Measurements from ENCODE around the gene TMEM181.
"Not testable (repeated sequence)": the region's sequence is repeated elsewhere in the genome, so short reads cannot be mapped to it uniquely, and the experiment has no call there.

The TMEM181 gene

DNA sequence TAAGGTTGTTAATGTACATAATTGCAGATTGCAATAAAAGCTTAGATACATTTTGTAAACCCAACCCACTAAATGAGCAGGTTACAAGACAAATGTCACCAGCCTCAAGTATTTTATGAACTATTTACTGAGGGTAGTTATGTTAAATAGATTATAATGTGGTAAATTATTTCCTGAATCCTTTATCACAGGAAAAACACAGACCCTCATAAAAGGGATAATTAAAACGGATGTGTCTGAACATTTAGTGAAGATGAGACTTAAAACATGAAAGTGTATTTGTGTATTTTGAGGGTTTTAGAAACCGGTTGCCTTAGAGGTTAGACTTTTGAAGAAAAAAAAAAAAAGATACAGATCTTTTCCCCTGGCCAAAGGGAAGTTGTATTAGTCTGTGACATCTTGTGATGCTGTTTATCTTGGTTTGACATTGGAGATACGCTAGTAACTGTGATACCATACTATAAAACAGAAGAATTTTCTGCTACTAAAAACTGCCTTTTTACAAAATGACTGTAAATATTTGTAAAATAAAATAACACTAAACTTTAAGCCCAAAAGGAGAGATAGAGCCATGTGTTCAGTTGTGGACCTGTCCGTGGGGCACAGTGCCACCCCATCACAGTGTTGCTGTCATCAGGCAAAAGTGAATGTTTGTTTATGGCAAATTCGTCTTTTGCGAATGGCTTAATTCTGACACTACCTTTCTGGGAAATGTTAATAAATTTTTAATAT, 75.0 kb downstream of the TMEM181 start:
- H3K4me3 ChIP-seq (ENCODE audit: low read depth, low read length): no peak overlapping the region

DNA sequence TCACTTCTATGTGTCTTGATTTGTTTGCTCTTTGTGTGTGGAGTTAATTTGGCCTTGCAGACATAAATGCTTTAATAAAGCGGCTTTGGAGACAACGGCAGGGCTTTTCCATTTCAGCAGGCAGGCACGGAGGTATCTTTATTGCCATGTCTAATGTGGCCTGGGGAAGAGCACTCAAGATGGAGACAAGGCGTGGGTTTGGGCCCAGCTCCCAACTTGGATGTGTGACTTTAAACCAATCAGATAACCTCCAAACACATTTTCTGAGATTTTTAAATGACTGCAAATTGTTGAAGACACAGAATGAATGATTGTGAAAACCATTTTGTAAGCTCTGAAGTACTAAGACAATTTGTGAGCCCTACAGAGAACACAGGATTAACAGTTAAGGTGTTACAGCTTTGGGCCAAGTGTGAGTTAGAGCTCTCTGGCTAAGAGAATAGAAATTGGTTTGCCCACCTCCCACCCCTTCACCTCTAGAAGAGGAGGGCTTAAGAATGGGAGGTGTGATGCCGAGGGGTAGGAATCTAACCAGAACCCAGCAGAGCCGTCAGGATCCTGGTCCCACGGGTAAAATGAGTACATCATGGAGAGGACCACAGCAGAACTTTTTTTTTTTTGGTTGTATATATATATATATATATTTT, 75.7 kb downstream of the TMEM181 start:
- H3K4me3 ChIP-seq (ENCODE audit: low read depth, low read length): no peak overlapping the region

DNA sequence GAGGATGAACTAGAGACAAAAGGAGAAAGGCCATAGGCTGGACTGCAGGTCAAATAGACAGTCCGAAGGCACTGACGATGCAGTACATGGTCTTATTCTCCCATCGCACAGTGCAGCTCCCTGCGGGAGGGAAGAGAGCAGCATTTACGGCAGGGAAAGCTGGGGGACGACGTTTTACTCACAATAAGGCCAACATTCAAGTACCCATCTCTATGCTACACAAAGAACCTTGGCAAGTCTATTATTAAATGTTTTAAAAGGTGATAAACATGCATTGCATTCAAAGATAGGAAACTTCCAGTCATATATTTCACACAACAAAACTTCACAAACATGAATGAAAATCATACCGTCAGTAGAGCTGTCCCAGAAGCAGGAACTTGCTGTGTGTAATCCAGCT, 76.9 kb downstream of the TMEM181 start:
- no peak overlapping the region for H3K4me3 ChIP-seq (ENCODE audit: low read depth, low read length)

DNA sequence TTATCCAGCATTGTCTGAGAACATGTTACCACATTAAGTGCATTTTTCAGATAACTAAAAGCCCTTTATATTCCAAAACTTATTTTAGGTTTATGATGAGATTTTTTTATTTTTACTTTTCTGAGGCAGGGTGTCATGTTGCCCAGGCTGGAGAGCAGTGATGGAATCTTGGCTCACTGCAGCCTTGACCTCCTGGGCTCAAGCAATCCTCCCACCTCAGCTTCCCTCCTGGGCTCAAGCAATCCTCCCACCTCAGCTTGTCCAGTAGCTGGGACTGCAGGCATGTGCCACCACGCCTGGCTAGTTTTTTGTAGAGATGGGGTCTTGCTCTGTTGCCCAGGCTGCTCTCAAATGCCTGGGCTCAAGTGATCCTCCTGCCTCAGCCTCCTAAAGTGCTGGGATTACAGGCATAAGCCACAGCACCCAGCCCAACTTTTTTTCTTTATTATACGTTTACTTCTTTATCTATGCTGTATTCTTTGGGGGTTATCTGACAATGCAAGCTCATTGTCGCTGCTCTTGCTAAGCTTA, 78.5 kb downstream of the TMEM181 start:
- H3K4me3 ChIP-seq (ENCODE audit: low read depth, low read length): no peak overlapping the region

DNA sequence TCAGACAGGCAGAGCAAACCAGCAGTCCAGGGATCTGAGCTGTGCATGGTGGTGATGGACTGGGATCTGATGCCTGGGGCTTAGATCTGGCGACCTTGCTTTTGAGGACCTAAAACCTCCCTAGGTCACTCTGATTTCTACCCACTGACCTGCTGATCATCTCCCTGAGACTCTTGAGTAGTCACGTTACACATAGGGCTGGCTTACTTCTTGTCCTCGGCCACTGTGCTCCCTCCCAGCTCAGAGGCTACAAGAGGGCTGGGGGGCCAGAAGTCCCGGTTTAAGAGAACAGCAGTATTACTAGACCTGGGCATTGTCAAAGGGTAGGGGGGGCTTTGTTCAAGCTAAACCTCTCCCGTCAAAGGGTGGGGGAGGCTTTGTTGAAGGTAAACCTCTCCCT, 79.2 kb downstream of the TMEM181 start:
- no peak overlapping the region for H3K4me3 ChIP-seq (ENCODE audit: low read depth, low read length)

DNA sequence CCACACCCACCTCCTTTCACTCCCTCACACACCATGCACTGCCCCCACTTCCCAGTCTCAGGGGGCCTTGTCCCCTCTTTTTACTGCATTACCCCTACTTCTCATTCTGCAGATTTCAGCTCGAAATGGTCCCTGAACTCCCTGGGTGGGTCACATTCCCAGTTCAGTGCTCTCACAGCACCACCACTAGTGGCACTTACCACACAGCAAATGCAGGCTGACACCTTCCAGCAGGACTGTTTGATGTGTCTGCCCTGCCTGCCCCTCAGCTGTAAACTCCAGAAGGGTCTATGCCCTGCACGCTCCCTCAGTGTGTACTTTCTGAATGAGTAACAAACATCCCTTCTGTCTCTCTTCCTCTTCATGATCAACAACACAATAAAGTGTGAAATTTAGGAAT, 80.6 kb downstream of the TMEM181 start:
- H3K4me3 ChIP-seq (ENCODE audit: low read depth, low read length): no peak overlapping the region

DNA sequence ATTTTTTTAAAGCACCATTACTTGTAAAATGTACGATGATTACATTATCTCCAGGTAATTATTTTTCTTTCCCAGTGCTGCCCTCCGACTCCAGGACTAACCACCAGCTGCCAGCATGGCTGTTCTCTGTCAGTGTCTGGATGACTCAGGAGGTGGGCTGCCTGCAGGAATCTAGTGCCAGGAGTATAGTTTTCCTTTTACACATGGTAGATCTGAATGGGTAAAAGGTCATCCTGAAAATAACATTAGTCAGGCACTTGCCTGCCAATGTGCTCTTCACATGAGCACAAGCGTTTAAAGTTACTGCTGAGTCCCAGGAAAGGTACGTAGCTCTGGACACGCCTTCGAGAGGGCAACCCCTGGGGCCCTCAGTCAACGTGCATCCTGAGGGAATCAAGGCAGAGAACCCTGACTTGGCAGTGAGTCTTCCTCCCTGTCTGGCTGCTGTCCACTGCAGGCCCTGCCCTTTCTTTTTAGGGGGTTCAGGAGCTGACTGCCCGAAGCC, 82.3 kb downstream of the TMEM181 start:
- H3K4me3 ChIP-seq (ENCODE audit: low read depth, low read length): no peak overlapping the region

DNA sequence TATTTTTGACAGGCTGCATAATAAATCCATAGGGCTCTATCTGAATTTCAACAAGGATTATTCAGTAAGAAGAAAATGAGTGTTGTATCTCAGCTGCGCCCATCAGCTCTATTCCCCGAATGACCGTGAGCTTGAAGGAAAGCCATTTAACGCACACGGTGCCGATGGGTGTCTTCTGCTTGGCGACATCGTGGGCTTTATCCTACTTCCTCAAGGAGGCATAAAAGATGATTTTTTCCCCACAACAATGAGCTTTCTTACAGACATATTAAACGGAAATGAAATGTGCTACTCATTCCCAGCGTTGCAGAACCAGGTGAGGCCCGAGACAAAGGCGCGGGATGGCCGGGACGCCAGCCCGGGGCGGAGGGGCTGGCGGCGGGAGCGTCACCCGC, 83.9 kb downstream of the TMEM181 start:
- peak overlapping the region; percentile 94 for H3K4me3 ChIP-seq (ENCODE audit: low read depth, low read length)

DNA sequence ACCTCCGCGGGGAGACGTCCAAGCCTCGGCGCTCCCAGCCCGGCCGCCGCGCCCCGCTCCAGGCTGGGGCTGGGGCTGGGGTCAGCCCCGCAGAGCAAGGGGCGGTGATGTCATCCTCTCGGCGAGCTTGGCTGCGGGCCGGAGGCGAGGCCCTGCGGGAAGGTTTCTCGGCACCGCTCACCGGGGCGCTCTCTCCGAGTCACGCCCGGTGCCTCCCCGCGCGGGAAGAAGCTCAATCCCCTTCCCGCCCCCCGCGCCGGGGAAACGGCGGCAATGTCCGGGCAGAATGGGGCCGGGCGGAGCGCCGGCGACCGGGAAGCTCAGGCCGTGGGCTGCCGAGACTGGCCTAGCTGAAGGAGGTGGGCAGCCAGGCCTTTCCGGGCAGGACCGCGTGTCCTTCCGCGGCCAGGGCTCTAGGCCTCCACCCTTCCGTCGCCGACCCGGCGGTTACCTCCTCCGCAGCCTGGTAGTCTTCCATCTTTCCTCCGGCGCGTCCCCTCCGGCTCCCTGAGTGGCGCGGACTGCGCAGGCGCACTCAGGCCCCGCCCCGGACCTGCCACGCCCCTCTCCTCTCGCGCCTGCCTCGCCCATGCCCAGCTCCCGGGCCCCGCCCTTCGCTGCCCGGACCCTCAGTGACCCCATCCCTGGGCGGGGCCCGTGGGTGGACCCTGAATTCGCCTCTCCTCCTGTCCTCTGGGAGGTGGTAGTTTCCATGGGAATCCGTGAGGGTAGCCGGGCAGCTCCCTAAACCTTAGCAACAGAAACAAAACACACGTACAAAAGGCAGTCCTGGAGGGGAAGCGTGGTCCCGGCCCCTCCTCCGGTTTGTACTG, 84.6 kb downstream of the TMEM181 start, which contains the start of gene DYNLT1:
TSS of gene DYNLT1 (minus strand) at position 513 of the 833 bp plus-strand sequence. CDS start at position 478, 35 bp downstream.
- peak within 1 kb of the TSS; percentile 94 for H3K4me3 ChIP-seq (ENCODE audit: low read depth, low read length)

DNA sequence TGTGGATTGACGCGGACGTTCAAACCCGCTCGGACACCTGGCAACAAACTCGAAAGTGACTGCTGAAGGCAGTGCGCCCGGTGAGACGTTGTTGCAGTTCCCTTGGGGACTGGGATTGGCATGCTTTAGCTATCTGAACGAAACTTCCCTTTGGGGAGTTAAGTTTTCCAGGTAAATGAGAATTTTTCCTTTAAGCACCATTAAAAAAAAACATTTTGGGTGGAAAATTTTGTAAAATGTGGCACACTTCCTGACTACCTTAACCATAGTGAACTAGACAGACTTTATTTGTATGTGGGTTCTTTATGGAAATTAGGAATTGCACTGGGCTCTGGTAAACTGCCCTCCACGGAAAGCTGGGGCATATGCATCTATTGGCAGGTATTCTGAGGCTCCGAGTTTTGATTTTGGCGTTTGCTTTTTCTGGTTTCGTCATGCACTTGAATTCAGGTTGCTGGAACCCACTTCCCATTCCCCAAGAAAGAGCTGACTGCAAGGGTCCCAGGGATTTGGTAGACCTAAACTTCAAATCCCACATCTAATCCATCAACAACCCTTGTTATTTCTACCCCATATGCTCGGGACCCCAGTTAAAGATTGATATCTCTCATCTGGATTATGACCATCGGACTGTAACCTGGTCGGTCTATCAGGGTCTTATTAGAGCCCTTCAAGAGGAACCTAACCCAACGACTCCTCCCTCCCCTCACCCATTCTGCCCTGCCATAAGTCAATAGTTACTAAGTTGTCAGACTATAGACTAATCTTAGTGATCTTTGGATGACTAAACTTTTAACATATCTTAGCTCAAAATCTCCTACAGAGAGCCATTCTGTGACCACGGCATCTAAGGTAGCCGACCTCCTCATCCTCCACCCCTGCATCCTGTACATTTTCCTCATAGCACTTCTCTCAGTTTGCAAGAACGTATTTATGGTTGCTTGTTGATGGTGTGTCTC, 85.5 kb downstream of the TMEM181 start:
- H3K4me3 ChIP-seq (ENCODE audit: low read depth, low read length): peak overlapping the region; percentile 94

DNA sequence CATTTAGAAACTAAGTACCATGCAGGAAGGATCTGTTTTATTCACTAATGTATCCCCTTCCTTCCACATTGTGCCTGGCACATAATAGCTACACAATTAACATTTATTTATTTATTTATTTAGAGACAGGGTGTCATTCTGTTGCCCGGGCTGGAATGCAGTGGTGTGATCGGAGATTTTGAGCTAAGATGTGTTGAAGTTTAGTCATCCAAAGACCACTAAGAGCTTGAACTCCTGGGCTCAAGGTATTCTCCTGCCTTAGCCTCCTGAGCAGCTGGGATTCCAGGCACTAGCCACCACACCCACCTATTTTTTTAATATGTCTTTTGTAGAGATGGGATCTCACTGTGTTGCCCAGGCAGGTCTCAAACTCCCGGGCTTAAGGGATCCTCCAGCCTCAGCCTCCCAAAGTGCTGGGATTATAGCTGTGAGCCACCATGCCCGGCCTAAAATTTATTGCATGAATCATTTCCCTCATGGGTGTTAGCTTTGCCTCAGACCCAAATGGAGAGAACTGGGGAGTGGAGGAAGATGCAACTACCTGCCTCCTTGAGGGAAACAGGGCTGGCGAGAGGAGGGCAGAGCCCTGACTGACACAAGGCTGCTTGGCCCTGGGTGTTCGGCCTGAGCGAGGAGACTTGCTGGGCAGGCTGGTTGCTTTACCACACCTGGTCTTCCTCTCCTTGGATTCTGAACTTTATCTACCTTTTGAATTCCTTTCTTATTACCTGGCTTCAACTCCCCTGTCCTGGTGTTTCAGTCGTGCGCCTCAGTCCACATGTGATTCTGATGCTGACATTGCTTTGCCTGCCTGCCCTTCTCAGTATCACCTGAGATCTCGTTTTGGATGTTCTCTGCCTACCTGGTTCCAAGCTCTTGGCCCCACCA, 86.4 kb downstream of the TMEM181 start:
- no peak overlapping the region for H3K4me3 ChIP-seq (ENCODE audit: low read depth, low read length)

DNA sequence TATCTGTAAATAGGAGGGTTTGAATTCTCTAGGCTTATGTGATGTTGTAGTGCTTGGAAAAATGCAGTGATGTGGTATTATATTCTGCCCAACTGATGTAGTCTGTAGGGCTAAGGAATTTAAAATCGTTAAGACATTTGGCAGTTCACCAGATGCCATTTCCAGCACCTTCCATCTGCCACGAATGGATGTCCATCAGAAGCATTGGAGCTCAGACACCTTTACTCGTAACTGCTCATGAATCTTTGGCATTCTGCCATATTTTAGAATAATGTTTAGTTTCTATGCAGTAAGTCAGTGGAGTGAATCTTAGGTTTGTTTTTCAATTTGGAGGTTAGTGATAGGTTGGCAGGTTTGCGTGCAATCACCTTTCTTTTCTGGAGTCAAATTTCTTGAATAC, 87.6 kb downstream of the TMEM181 start:
- no peak overlapping the region for H3K4me3 ChIP-seq (ENCODE audit: low read depth, low read length)

DNA sequence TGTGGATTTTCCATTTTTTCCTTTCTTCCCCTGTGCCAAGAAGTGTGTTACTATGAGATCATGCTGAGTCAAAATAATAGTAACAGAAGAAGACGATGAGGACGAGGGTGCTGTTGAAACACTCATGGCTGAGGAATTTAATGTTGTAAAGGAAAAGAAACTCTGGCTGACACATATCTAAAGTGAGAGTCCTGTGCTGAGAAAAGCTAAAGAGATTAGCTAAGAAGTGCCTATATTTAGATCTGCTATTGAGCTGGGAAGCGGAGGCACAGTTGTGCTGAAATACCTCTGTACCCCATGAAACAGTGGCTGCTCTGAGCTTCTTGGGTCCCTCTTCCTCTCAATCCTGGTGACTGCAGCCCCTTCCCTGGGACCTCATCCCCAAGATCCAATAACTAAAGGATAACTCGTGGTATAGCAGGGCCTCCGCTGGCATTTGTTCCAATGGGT, 88.8 kb downstream of the TMEM181 start:
- no peak overlapping the region for H3K4me3 ChIP-seq (ENCODE audit: low read depth, low read length)

DNA sequence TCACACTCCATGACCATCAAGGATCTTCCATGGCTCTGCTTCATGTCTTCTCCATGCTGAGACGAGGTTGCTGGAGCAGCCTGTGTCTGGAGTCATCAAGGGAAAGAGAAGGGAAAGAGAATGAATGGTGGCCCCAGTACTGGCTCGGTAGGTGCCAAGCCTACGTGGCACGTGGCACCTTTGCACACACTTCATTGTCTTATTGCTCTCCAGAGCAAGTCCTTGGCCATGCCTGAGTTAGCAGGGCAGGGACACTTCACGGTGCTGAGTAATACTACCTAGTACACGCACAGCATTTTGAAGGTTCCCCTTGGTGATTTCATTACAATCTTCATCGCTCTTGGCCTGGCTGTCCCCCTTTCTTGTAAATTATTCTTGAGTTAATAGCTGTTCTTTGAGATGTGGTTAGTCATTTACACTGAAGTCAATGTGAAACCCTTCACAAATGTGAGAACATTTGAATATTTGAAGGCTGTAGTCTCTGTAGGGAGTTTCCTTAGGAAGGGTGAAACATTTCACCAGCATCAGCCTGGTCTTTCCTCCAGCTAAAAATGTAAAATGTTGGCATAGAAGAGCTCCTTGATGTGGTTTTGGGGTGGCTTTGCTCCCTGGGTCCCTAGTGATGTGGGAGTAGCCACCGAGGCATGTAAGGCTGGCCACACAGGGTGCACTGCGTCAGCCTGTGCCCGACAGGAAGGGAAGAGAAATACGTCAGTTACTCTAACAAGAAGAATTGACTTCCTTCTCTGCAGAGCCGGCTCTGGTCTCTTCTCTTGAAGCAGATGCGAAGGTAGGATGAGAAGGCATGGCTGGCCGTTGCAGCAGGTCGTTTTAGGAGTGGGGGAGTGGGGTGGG, 89.6 kb downstream of the TMEM181 start, which contains the start of gene SYTL3:
TSS of gene SYTL3 (plus strand) at position 766 of the 855 bp plus-strand sequence. CDS start 13,215 bp downstream, outside the sequence.
- no peak within 1 kb of the TSS for H3K4me3 ChIP-seq (ENCODE audit: low read depth, low read length)

DNA sequence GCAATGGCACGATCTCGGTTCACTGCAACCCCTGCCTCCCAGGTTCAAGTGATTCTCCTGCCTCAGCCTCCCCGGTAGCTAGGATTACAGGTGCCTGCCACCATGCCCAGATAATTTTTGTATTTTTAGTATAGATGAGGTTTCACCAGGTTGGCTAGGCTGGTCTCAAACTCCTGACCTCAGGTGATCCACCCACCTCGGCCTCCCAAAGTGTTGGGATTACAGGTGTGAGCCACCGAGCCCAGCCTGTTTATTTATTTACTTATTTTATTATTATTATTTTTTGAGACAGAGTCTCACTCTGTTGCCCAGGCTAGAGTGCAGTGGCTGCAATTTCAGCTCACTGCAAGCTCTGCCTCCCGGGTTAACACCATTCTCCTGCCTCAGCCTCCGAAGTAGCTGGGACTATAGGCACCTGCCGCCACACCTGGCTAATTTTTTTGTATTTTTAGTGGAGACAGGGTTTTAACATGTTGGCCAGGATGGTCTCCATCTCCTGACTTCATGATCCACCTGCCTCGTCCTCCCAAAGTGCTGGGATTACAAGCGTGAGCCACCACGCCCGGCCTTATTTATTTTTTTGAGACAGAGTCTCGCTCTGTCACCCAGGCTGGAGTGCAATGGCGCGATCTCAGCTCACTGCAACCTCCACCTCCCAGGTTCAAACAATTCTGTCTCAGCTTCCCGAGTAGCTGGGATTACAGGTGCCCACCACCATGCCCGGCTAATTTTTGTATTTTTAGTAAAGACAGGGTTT, 92.3 kb downstream of the TMEM181 start:
- not testable (repeated sequence) for H3K4me3 ChIP-seq (ENCODE audit: low read depth, low read length)

DNA sequence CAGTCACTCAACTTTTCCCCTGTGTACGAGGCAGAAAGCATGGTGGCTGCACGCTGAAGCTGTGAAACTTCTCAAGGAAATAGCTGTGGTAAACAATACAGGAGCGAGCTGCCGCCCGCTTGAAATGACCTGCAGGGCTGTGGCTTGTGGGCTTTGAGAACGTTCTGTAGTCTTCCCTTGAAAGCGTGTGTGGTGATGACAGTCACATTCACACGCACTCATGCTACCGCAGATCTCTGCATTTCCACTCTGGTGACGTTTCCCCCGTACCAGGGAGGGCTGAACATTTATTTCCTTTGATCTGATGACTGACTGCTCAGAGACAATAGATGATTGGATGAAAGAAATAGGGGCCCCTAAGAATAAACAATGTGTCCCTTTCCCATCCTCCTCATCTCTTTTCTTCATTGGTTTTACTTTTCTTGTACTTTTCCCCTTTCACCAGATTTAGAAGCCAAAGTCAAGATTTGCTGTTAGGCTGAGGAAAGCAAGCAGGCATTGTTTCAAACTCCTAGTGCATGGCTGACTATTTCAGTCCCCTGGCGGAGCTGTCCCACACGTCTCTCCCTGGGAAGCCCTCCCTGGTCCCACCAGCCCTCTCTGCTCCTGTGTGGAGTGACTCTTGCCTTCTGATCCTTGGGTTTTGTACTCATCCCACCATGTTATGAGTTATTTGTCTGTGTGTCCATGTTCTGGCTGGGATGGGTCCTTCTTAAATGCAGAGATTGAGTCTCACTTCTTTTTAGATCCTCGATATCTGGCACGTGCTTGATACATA, 93.9 kb downstream of the TMEM181 start:
- H3K4me3 ChIP-seq (ENCODE audit: low read depth, low read length): no peak overlapping the region

Data from iPS-11a (cell line).